Muscle layer of duodenum (tissue), 2 donors: ENCODE data around the gene FOS.
"Not testable (repeated sequence)": the region's sequence is repeated elsewhere in the genome, so short reads cannot be mapped to it uniquely, and the experiment has no call there.

Experiments used
- H3K27ac ChIP-seq: one replicate; pipeline ENCODE4 v1.7.0; 2013; ENCODE audit warnings: mild to moderate bottlenecking, low read length
- H3K27me3 ChIP-seq: one replicate; pipeline ENCODE4 v1.7.0; 2013; ENCODE audit warnings: low read depth, mild to moderate bottlenecking, control low read depth, low read length
- H3K36me3 ChIP-seq, 2 donors: one replicate each; pipeline ENCODE4 v1.7.0; 2013; ENCODE audit warnings: low read length in 2 of 2, control low read depth in 1 of 2, mild to moderate bottlenecking in 1 of 2; ENCODE audit not compliant: insufficient read depth in 2 of 2, control insufficient read depth in 1 of 2
- H3K4me1 ChIP-seq, 2 donors: one replicate each; pipeline ENCODE4 v1.7.0; 2013; ENCODE audit warnings: low read length in 2 of 2, mild to moderate bottlenecking in 2 of 2, control low read depth in 1 of 2, moderate library complexity in 1 of 2; ENCODE audit not compliant: insufficient read depth in 2 of 2, control insufficient read depth in 1 of 2
- H3K4me3 ChIP-seq, 2 donors: one replicate each; pipeline ENCODE4 v1.7.0; 2013; ENCODE audit warnings: low read length in 2 of 2, low read depth in 1 of 2, mild to moderate bottlenecking in 1 of 2
- H3K9me3 ChIP-seq, 2 donors: one replicate each; pipeline ENCODE4 v1.7.0; 2013; ENCODE audit warnings: low read length in 2 of 2, control low read depth in 1 of 2, mild to moderate bottlenecking in 1 of 2; ENCODE audit not compliant: control insufficient read depth in 1 of 2
- donor health status: healthy.

FOS gene

GRCh38 chr14:75278422-75279152 lies at the start of gene FOS:
TSS of gene FOS (plus strand) at chr14:75278828. CDS start at chr14:75278983, 155 bp downstream.
- Histone ChIP-seq H3K4me3 (peak within 1 kb of the TSS; percentile 96 to 99), H3K36me3 (peaks cover 20 to 31% of the 10 kb centered on the region in 2 donors), H3K27me3 (no peaks in the 10 kb centered on the region), H3K27ac (peak within 1 kb of the TSS; percentile 99), H3K9me3 (no peaks in the 10 kb centered on the region), H3K4me1 (peaks cover 2 to 21% of the 10 kb centered on the region in 2 donors)

GRCh38 chr14:75229661-75230139 lies 48.9 kb upstream of the FOS start:
- Histone ChIP-seq H3K9me3 (no peaks in the 10 kb centered on the region), H3K27me3 (no peaks in the 10 kb centered on the region), H3K36me3 (no peaks in the 10 kb centered on the region), H3K4me3 (no peak overlapping the region), H3K4me1 (peaks cover 0 to 6% of the 10 kb centered on the region in 2 donors), H3K27ac (peak overlapping the region; percentile 50)

- no peaks in the 10 kb centered on the region for H3K36me3 ChIP-seq
- no peak overlapping the region for H3K4me3 ChIP-seq
- H3K9me3 ChIP-seq, result no peaks in the 10 kb centered on the region
- H3K27me3 ChIP-seq, result no peaks in the 10 kb centered on the region
- H3K27ac ChIP-seq, result peak overlapping the region; percentile 50
- H3K4me1 ChIP-seq, result peaks cover 0 to 6% of the 10 kb centered on the region in 2 donors
Observed at GRCh38 chr14:75230140-75230792, 48.4 kb upstream of the FOS start.

GRCh38 chr14:75231320-75231719 lies 47.3 kb upstream of the FOS start:
- Histone ChIP-seq H3K27ac (no peak overlapping the region), H3K27me3 (no peaks in the 10 kb centered on the region), H3K36me3 (no peaks in the 10 kb centered on the region), H3K9me3 (no peaks in the 10 kb centered on the region), H3K4me1 (peaks cover under 1 to 6% of the 10 kb centered on the region in 2 donors), H3K4me3 (no peak overlapping the region)

GRCh38 chr14:75232191-75232590 lies 46.4 kb upstream of the FOS start:
- Histone ChIP-seq H3K4me1 (peaks cover 9% of the 10 kb centered on the region in 2 donors), H3K9me3 (no peaks in the 10 kb centered on the region), H3K4me3 (no peak overlapping the region), H3K27ac (no peak overlapping the region), H3K36me3 (no peaks in the 10 kb centered on the region), H3K27me3 (no peaks in the 10 kb centered on the region)

- Histone ChIP-seq H3K27me3 (no peaks in the 10 kb centered on the region), H3K27ac (no peak overlapping the region), H3K4me3 (no peak overlapping the region), H3K9me3 (no peaks in the 10 kb centered on the region), H3K36me3 (no peaks in the 10 kb centered on the region), H3K4me1 (peaks cover 9 to 13% of the 10 kb centered on the region in 2 donors)
Observed at GRCh38 chr14:75232597-75232996, 46.0 kb upstream of the FOS start.

GRCh38 chr14:75234173-75235115 lies 44.2 kb upstream of the FOS start:
- H3K4me1 ChIP-seq, result peaks cover 4 to 29% of the 10 kb centered on the region in 2 donors
- no peaks in the 10 kb centered on the region for H3K9me3 ChIP-seq
- no peaks in the 10 kb centered on the region for H3K36me3 ChIP-seq
- H3K27me3 ChIP-seq, result no peaks in the 10 kb centered on the region
- H3K4me3 ChIP-seq, result no peak overlapping the region
- H3K27ac ChIP-seq, result peak overlapping the region; percentile 35

GRCh38 chr14:75235198-75235597 lies 43.4 kb upstream of the FOS start:
- H3K27ac ChIP-seq, result not testable (repeated sequence)
- peaks cover 4 to 33% of the 10 kb centered on the region in 2 donors for H3K4me1 ChIP-seq

GRCh38 chr14:75236467-75236866 lies 42.2 kb upstream of the FOS start:
- H3K4me3 ChIP-seq, result no peak overlapping the region
- peak overlapping the region; percentile 3 for H3K27ac ChIP-seq
- H3K9me3 ChIP-seq, result no peaks in the 10 kb centered on the region
- H3K27me3 ChIP-seq, result no peaks in the 10 kb centered on the region
- H3K4me1 ChIP-seq, result peaks cover 4 to 33% of the 10 kb centered on the region in 2 donors
- H3K36me3 ChIP-seq, result no peaks in the 10 kb centered on the region

More at GRCh38 chr14:75235198-75235597, 43.4 kb upstream of the FOS start:
- not testable (repeated sequence) for H3K36me3 ChIP-seq, H3K9me3 ChIP-seq, H3K27me3 ChIP-seq, H3K4me3 ChIP-seq

GRCh38 chr14:75236901-75237419 lies 41.7 kb upstream of the FOS start:
- no peaks in the 10 kb centered on the region for H3K27me3 ChIP-seq
- peak overlapping the region; percentile 3 for H3K27ac ChIP-seq

More at GRCh38 chr14:75236901-75237419, 41.7 kb upstream of the FOS start:
- Histone ChIP-seq H3K4me3 (no peak overlapping the region), H3K9me3 (no peaks in the 10 kb centered on the region), H3K4me1 (peaks cover 4 to 33% of the 10 kb centered on the region in 2 donors), H3K36me3 (no peaks in the 10 kb centered on the region)
